ENCODE data around the gene KDM7A. TPM values are rescaled to one million over a fixed set of nuclear protein-coding genes. Genes with fewer than 3 reads are reported as not detected.

Gene KDM7A
- total RNA-seq, 2 experiments from 2014 or later = 43.3 to 46.5 TPM

- Mint-ChIP-seq H3K4me3 (no peak overlapping the region), H3K9me3 (no peaks in the 10 kb centered on the region), H3K4me1 (ENCODE audit: low read depth) (no peaks in the 10 kb centered on the region), H3K27me3 (no peaks in the 10 kb centered on the region), H3K36me3 (ENCODE audit: low read depth) (peaks cover 96% of the 10 kb centered on the region), H3K27ac (no peak overlapping the region)
- Histone ChIP-seq H3K9me3 (ENCODE audit: control insufficient read depth in 1 of 2, insufficient read depth in 1 of 2, low read length in 2 of 2) (no peaks in the 10 kb centered on the region), H3K4me3 (ENCODE audit: low read length) (no peak overlapping the region), H3K27ac (ENCODE audit: low read depth in 1 of 2, low read length in 2 of 2) (no peak overlapping the region), H3K36me3 (ENCODE audit: insufficient read depth, low read length) (peaks cover 89% of the 10 kb centered on the region), H3K27me3 (ENCODE audit: control insufficient read depth in 1 of 2, insufficient read depth in 2 of 2, low read length in 2 of 2) (no peaks in the 10 kb centered on the region), H3K4me1 (ENCODE audit: insufficient read depth, low read length) (no peaks in the 10 kb centered on the region)
- DNase-seq (no peak), ATAC-seq (ENCODE audit: poor library complexity) (no peak)
- intact Hi-C loops (cut with DNase I, micrococcal nuclease) = no loop called here
- ChIA-PET CTCF (no interaction called here), POLR2A (no interaction called here)
- TF ChIP-seq, protein P1, sequence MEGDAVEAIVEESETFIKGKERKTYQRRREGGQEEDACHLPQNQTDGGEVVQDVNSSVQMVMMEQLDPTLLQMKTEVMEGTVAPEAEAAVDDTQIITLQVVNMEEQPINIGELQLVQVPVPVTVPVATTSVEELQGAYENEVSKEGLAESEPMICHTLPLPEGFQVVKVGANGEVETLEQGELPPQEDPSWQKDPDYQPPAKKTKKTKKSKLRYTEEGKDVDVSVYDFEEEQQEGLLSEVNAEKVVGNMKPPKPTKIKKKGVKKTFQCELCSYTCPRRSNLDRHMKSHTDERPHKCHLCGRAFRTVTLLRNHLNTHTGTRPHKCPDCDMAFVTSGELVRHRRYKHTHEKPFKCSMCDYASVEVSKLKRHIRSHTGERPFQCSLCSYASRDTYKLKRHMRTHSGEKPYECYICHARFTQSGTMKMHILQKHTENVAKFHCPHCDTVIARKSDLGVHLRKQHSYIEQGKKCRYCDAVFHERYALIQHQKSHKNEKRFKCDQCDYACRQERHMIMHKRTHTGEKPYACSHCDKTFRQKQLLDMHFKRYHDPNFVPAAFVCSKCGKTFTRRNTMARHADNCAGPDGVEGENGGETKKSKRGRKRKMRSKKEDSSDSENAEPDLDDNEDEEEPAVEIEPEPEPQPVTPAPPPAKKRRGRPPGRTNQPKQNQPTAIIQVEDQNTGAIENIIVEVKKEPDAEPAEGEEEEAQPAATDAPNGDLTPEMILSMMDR (IDR thresholded peaks at IDR 0.05) = no peak
Measured at GRCh38 chr7:140096459-140096858, 80.3 kb downstream of the KDM7A start.

DNA sequence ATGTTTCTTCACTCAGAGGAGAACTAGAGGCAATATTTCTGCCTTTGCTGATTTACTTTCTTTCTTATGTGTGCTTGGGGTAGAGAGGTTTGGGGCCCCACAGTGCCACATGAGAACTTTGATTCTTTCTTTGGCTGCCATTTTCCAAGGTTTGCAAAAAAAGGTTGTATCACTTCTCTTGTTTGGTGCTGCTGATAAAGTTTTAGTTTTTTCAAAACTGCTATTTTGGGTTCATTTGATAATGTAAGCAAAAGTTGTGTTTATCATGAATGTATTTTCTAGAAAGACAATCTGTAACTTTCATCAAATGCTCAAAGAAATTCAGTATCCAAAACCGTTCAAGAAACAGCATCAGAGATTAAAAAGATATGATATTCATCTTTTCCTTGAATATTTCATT lies 83.4 kb downstream of the KDM7A start:
- H3K27ac Mint-ChIP-seq = no peak overlapping the region
- H3K4me1 Mint-ChIP-seq (ENCODE audit: low read depth) = no peaks in the 10 kb centered on the region
- POLR2A ChIA-PET = no interaction called here
- no peak overlapping the region for H3K27ac ChIP-seq (ENCODE audit: low read depth in 1 of 2, low read length in 2 of 2)
- H3K36me3 ChIP-seq (ENCODE audit: insufficient read depth, low read length) = peaks cover 78% of the 10 kb centered on the region
- H3K27me3 ChIP-seq (ENCODE audit: control insufficient read depth in 1 of 2, insufficient read depth in 2 of 2, low read length in 2 of 2) = no peaks in the 10 kb centered on the region
- ATAC-seq (ENCODE audit: poor library complexity) = no peak
- CTCF ChIA-PET = no interaction called here
- TF ChIP-seq, protein P1 (IDR thresholded peaks at IDR 0.05) = no peak
- H3K4me3 Mint-ChIP-seq = no peak overlapping the region
- no peaks in the 10 kb centered on the region for H3K4me1 ChIP-seq (ENCODE audit: insufficient read depth, low read length)
- H3K4me3 ChIP-seq (ENCODE audit: low read length) = no peak overlapping the region
- intact Hi-C loops (cut with DNase I, micrococcal nuclease) = no loop called here
- no peak for DNase-seq
- no peaks in the 10 kb centered on the region for H3K9me3 ChIP-seq (ENCODE audit: control insufficient read depth in 1 of 2, insufficient read depth in 1 of 2, low read length in 2 of 2)
- no peaks in the 10 kb centered on the region for H3K27me3 Mint-ChIP-seq
- no peaks in the 10 kb centered on the region for H3K9me3 Mint-ChIP-seq
- peaks cover 86% of the 10 kb centered on the region for H3K36me3 Mint-ChIP-seq (ENCODE audit: low read depth)

GRCh38 chr7:140085447-140085846 lies 91.3 kb downstream of the KDM7A start:
- peaks cover 7% of the 10 kb centered on the region for H3K36me3 ChIP-seq (ENCODE audit: insufficient read depth, low read length)
- TF ChIP-seq, protein P1 (IDR thresholded peaks at IDR 0.05) = no peak
- Mint-ChIP-seq H3K27me3 (no peaks in the 10 kb centered on the region), H3K36me3 (ENCODE audit: low read depth) (peaks cover 14% of the 10 kb centered on the region), H3K4me3 (no peak overlapping the region), H3K9me3 (no peaks in the 10 kb centered on the region), H3K27ac (peak overlapping the region; percentile 69), H3K4me1 (ENCODE audit: low read depth) (peaks cover 40% of the 10 kb centered on the region)
- no peaks in the 10 kb centered on the region for H3K27me3 ChIP-seq (ENCODE audit: control insufficient read depth in 1 of 2, insufficient read depth in 2 of 2, low read length in 2 of 2)
- no peak overlapping the region for H3K4me3 ChIP-seq (ENCODE audit: low read length)
- H3K27ac ChIP-seq (ENCODE audit: low read depth in 1 of 2, low read length in 2 of 2) = peak overlapping the region; percentile 30 to 33
- DNase-seq (no peak), ATAC-seq (ENCODE audit: poor library complexity) (peak; percentile 41)
- CTCF ChIA-PET = interaction anchor here (1.0 to 1.2 kb wide), 2 partner anchors 22 to 27 kb away, joined by 3 to 4 read pairs; partner anchors contain the start of gene PARP12
- H3K9me3 ChIP-seq (ENCODE audit: control insufficient read depth in 1 of 2, insufficient read depth in 1 of 2, low read length in 2 of 2) = no peaks in the 10 kb centered on the region
- intact Hi-C loops (cut with DNase I, micrococcal nuclease) = no loop called here
- POLR2A ChIA-PET = interaction anchor here (1.1 kb wide), 1 partner anchor 22 kb away, joined by 3 read pairs; the partner anchor contains the start of gene PARP12
- peaks cover 10% of the 10 kb centered on the region for H3K4me1 ChIP-seq (ENCODE audit: insufficient read depth, low read length)
